ENCODE data around the gene WBP1.
A peak's percentile ranks its signal among the peaks of the same experiment; 100 is the strongest.
"Not testable (repeated sequence)": the region's sequence is repeated elsewhere in the genome, so short reads cannot be mapped to it uniquely, and the experiment has no call there.

WBP1 gene

GRCh38 chr2:74428675-74429074 lies 29.6 kb upstream of the WBP1 start:
- DNase-seq, result no peak

DNA sequence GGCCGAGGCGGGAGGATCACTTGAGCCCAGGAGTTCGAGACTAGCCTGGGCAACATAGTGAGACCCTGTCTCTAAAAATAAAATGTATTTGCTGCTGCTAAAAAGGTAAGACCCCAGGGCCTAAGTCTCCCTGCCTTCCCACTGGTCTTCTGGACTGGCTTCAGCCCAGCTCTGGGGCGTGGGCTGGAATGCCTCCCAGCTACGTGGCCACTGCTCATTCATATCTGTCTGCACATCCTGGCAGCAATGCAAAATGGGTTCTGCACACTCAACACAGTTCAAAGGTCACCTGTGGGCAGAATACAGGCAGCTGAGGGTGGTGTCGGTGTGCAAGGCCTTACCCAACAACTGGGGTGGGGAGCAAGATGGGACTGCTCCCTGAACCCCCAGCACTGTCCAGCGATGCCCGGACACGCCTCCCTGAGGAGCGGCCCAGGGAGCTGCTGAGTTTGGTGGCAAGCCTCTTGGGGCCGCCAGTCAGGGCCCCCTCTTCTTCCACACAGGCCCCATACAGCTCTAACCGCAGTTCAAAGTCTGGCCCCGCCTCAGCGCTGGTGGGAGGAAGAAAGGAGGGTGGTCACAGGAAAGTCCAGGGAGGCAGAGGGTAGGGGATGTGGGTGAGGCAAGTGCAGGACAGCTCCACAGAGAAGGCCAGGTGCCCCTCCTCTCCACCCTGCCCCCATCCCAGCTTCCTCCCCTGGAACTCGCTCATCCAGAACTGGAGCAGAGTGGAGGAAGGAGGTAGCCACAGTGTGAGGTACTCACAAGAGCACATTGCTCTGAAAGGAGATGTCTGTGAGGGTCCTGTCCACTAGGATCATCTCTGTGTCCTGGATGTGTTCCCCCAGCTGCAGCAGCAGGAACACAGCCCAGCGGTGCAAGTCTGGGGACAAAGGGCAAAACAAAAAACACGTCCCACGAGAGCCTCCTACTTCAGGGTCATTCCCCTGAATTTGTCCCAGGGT lies 28.5 kb upstream of the WBP1 start:
- no peak for DNase-seq

- no peak for DNase-seq
These were observed 27.7 kb upstream of the WBP1 start for GRCh38 chr2:74430502-74430901.

DNA sequence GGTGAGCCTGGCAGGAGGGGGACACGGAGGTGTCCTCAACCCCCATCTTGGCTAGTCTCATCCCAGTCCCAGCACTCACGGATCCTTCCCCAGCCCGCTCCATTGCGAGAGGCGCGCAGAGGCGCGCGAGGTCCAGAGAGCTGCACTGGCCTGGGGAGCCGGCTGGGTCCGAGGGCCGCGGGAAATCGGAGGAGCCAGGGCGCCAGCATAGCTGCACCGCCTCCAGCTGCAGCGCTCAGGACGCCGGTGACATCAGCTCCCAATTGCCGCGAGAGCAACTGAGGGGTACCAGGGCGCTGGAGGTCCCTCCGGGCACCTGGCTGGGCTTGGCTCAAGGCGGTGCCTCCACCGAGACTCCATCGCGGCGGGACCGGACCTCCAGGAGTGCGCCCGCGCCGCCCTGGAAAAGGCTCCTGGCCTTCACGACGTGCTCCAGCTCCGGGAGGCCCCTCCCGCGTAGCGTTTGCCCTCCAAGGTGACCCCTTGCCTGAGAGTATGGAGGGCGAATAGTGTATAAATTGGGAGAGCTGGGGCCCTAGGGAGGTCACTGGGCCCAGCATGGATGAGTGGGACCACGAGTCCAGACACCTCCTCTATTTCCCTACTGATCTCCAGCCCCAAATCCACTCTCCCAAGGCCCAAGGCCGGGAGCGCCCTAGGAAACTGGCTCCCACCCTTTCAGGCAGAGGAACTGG lies 22.0 kb upstream of the WBP1 start:
- DNase-seq, result no peak

- no peak for DNase-seq
These were observed 21.2 kb upstream of the WBP1 start for GRCh38 chr2:74436848-74437695.

- no peak for DNase-seq
These were observed 20.0 kb upstream of the WBP1 start for GRCh38 chr2:74438248-74438647.

DNA sequence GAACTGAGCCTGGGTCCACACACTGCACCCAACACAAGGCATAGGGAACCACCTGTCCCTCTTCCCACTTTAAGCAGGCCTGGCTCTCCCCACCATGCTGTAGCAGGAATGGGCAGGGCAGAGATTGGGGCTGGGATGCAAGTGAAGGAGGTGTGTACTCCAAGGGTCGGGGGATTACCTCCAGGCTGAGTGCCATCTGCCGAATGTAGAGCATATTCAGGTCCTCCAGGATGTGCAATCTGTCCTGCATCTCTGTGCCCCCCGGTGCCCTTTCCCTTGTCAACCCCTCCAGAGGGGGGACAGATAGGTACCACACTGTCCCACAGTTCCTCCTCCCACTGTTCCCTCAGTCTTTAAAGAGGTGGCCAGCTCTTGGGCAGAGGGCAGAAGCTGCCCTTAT lies 18.9 kb upstream of the WBP1 start:
- no peak for DNase-seq

DNA sequence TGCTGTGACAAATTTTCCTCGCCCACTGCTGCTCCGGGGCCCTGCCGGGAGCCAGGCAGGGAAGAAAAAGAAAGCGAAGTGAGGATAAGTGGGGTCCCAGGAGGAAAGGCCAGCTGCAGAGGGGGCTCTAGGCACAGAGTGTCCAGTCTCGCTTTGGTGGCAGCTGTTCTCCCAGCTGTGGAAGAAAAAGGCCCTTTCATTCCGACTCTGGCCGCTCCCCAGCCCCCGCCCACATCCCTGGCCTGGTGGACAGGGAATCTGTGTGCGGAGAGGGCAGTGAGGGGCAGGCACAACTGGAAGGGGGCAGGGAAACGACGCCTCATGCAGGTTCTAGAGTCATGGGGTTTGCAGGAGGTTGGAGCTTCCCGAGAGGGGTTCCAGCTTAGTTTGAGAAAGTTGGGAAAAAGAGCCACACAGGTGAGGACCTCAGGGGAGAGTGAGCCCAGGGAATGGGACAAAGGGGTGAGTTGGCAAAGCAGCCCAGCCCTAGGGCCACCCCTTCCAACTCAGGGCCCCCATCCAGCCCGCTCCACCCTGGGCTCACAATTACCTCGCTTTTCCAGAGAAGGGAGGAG lies 18.3 kb upstream of the WBP1 start:
- DNase-seq, result no peak

- no peak for DNase-seq
These were observed 17.7 kb upstream of the WBP1 start for GRCh38 chr2:74440378-74441169.

GRCh38 chr2:74441170-74441689 lies 17.0 kb upstream of the WBP1 start:
- no peak for DNase-seq

GRCh38 chr2:74441690-74442482 lies 16.4 kb upstream of the WBP1 start, which contains the start of gene RTKN:
RTKN (minus strand) TSS chr2:74441937; CDS start chr2:74441816, 121 bp downstream.
- DNase-seq, result no peak

DNA sequence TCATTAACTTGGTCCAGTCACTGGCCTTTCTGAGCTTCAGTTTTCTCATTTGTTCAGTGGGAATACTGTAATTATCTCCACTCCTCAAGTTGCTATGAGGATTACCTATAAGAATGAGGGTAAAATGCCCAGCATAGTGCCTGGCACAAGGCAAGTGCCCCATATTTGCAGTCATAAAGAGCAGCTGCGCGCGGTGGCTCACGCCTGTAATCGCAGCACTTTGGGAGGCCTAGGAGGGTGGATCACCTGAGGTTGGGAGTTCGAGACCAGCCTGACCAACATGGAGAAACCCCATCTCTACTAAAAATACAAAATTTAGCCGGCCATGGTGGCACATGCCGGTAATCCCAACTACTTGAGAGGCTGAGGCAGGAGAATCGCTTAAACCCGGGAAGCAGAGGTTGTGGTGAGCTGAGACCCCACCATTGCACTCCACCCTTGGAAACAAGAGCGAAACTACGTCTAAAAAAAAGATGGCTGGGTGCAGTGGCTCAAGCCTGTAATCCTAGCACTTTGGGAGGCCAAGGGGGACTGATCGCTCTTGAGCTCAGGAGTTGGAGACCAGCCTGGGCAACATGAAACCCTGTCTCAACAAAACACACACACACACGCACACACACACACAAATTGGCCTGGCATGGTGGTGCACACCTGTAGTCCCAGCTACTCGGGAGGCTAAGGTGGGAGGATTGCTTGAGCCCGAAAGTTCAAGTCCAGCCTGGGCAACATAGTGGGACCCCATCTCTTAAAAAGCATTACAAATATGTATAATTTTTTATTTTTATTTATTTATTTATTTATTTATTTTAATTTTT lies 15.5 kb upstream of the WBP1 start:
- DNase-seq, result not testable (repeated sequence)

- no peak for DNase-seq
These were observed 13.5 kb upstream of the WBP1 start for GRCh38 chr2:74444498-74445318.

GRCh38 chr2:74447230-74447999 lies 10.8 kb upstream of the WBP1 start:
- no peak for DNase-seq

- no peak for DNase-seq
These were observed 9.5 kb upstream of the WBP1 start for GRCh38 chr2:74448771-74449170.

GRCh38 chr2:74450570-74451190 lies 7.6 kb upstream of the WBP1 start:
- DNase-seq, result no peak

DNA sequence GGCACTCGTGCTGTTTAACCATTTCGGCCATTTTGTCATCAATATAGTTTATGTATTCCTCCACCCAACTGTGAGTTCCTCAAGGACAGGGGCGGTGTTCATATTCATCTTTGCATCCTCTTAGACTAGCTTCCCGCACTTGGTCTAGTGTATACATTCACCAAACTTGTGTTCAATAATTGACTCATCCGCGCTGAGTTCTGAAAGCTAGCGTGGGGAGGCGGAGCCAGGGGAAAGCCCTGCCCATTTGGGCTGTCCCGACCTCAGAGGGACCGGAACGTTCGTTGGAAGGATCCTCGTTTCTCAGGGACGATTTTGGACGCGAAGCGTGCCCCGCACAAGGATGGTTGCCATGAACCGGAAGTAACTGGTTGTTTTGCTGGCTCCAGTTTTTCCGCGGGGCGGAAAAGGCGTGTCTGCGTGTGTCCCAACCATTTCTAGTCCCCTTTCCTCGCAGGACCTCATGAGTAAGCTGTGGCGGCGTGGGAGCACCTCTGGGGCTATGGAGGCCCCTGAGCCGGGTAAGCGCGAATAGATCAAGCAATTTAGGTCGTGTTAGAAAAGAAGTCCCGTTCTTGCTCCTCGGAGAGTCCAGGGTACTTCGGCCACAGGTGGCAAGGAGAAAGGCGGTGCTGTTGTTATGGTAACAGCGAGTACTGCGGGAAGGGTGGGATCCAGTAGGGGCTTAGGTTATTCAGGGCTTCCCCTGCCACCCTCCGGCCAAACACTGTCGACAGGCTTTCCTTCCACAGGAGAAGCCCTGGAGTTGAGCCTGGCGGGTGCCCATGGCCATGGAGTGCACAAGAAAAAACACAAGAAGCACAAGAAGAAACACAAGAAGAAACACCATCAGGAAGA lies 3.4 kb upstream of the WBP1 start, which contains the start of gene INO80B:
Gene INO80B, plus strand, starts transcription at position 434 of the 858 bp plus-strand sequence. Its CDS starts 30 bp downstream, at position 464.
- peak; percentile 99 for DNase-seq
